Measurements from ENCODE around the gene EIF1AX. TPM values are rescaled to one million over a fixed set of nuclear protein-coding genes. Genes with fewer than 3 reads are reported as not detected.
A peak's percentile ranks its signal among the peaks of the same experiment; 100 is the strongest.
"Not testable (repeated sequence)": the region's sequence is repeated elsewhere in the genome, so short reads cannot be mapped to it uniquely, and the experiment has no call there.

Gene EIF1AX
- total RNA-seq, 1 experiment from 2014 or later: 51.1 TPM

GRCh38 chrX:20129547-20129946 is 12.1 kb downstream of the EIF1AX start:
- ATAC-seq (no peak), DNase-seq (no peak)
- no peak overlapping the region for H3K27ac ChIP-seq (ENCODE audit: low read length)
- H3K9ac ChIP-seq (ENCODE audit: low read length): no peak overlapping the region
- no peak overlapping the region for H2AFZ ChIP-seq (ENCODE audit: low read length)
- H3K4me3 ChIP-seq (ENCODE audit: low read length): no peak overlapping the region
- ChIA-PET POLR2A (ENCODE audit: unreplicated experiment) (no interaction called here), CTCF (no interaction called here)
- no peak overlapping the region for H3K4me2 ChIP-seq (ENCODE audit: low read length)
- H3K9me2 ChIP-seq (replicated peaks; ENCODE audit: low read length): no peaks in the 10 kb centered on the region
- no peaks in the 10 kb centered on the region for H3K27me3 ChIP-seq (ENCODE audit: low read length)
- peaks cover 3% of the 10 kb centered on the region; the same call in 1 of the 2 replicates for H3K79me2 ChIP-seq (ENCODE audit: low read length)
- peaks cover 9% of the 10 kb centered on the region for H3F3A ChIP-seq (ENCODE audit: low read length, unreplicated experiment)
- H3K36me3 ChIP-seq (ENCODE audit: low read depth, low read length): peaks cover 58% of the 10 kb centered on the region
- H3K4me1 ChIP-seq (ENCODE audit: insufficient read depth, low read length): no peaks in the 10 kb centered on the region
- no peak for TF ChIP-seq CTCF (conservative IDR thresholded peaks at IDR 0.05; ENCODE audit: low read depth, low read length)
- TF ChIP-seq EZH2phosphoT487 (IDR thresholded peaks at IDR 0.05; ENCODE audit: borderline replicate concordance, low read length): no peak
- H3K9me3 ChIP-seq (ENCODE audit: low read length): no peaks in the 10 kb centered on the region
- intact Hi-C loops (cut with micrococcal nuclease): no loop called here
- peaks cover 19% of the 10 kb centered on the region; the same call in 1 of the 2 replicates for H4K20me1 ChIP-seq (ENCODE audit: low read length)
- no TSS peak for BruUV-seq (replicated peaks)

- ATAC-seq: no peak
- Histone ChIP-seq H3K9me3 (ENCODE audit: low read length) (no peaks in the 10 kb centered on the region), H3K27me3 (ENCODE audit: low read length) (no peaks in the 10 kb centered on the region), H3K79me2 (ENCODE audit: low read length) (peaks cover 3% of the 10 kb centered on the region; the same call in 1 of the 2 replicates), H3K9ac (ENCODE audit: low read length) (no peak overlapping the region), H2AFZ (ENCODE audit: low read length) (no peak overlapping the region), H3K4me2 (ENCODE audit: low read length) (no peak overlapping the region), H3K36me3 (ENCODE audit: low read depth, low read length) (peaks cover 52% of the 10 kb centered on the region), H3K4me1 (ENCODE audit: insufficient read depth, low read length) (no peaks in the 10 kb centered on the region), H3K4me3 (ENCODE audit: low read length) (no peak overlapping the region), H3K9me2 (replicated peaks; ENCODE audit: low read length) (no peaks in the 10 kb centered on the region), H3K27ac (ENCODE audit: low read length) (no peak overlapping the region), H3F3A (ENCODE audit: low read length, unreplicated experiment) (peaks cover 9% of the 10 kb centered on the region), H4K20me1 (ENCODE audit: low read length) (peaks cover 18% of the 10 kb centered on the region; the same call in 1 of the 2 replicates)
- CTCF ChIA-PET: no interaction called here
- no peak for TF ChIP-seq CTCF (conservative IDR thresholded peaks at IDR 0.05; ENCODE audit: low read depth, low read length)
- TF ChIP-seq EZH2 (IDR thresholded peaks at IDR 0.05; ENCODE audit: low read length, unreplicated experiment): no peak
- DNase-seq: no peak
- POLR2A ChIA-PET (ENCODE audit: unreplicated experiment): interaction anchor here (0.7 kb wide), 1 partner anchor 28 kb away, joined by 9 read pairs; no protein-coding TSS in a partner anchor
- BruUV-seq (replicated peaks): no TSS peak
- intact Hi-C loops (cut with micrococcal nuclease): no loop called here
These were observed 13.0 kb downstream of the EIF1AX start for GRCh38 chrX:20128670-20129069.

- CTCF ChIA-PET: not testable (repeated sequence)
These were observed 14.2 kb downstream of the EIF1AX start for GRCh38 chrX:20127440-20127839.

DNA sequence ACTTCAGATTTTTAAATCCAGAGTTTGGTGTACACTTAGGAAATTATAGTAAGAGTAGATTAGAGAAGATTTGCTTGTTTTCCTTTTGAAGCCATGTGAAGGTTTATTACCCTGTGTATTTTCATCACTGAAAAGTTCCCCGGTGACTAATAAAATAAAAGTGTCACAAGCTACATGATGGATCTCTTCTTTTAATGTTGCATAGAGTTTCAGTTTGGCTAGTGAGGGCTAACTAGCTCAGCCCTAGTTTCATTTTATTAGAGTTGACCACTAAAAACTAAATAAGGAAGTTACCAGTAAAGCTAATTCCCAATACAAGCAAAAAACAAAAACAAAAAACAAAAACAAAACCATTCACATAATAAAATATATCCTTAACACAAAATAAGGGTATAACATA is 14.8 kb downstream of the EIF1AX start:
- DNase-seq; H3K27me3 ChIP-seq (ENCODE audit: low read length); CTCF ChIA-PET; BruUV-seq (replicated peaks); H3K4me2 ChIP-seq (ENCODE audit: low read length); H3F3A ChIP-seq (ENCODE audit: low read length, unreplicated experiment); H3K9me2 ChIP-seq (replicated peaks; ENCODE audit: low read length); H2AFZ ChIP-seq (ENCODE audit: low read length); H3K79me2 ChIP-seq (ENCODE audit: low read length); POLR2A ChIA-PET (ENCODE audit: unreplicated experiment); H3K9ac ChIP-seq (ENCODE audit: low read length); H3K4me1 ChIP-seq (ENCODE audit: insufficient read depth, low read length); H3K4me3 ChIP-seq (ENCODE audit: low read length); intact Hi-C loops (cut with micrococcal nuclease); H3K9me3 ChIP-seq (ENCODE audit: low read length); ATAC-seq; H3K27ac ChIP-seq (ENCODE audit: low read length): not testable (repeated sequence)
- H4K20me1 ChIP-seq (ENCODE audit: low read length): 0 out of 2 replicates have a peak, but pooled peaks cover 12% of the 10 kb centered on the region
- peaks cover 33% of the 10 kb centered on the region for H3K36me3 ChIP-seq (ENCODE audit: low read depth, low read length)

More at GRCh38 chrX:20127440-20127839, 14.2 kb downstream of the EIF1AX start:
- Histone ChIP-seq H4K20me1 (ENCODE audit: low read length) (0 out of 2 replicates have a peak, but pooled peaks cover 12% of the 10 kb centered on the region), H3K36me3 (ENCODE audit: low read depth, low read length) (peaks cover 39% of the 10 kb centered on the region)
- H3K9ac ChIP-seq (ENCODE audit: low read length); H3K4me2 ChIP-seq (ENCODE audit: low read length); H3K9me2 ChIP-seq (replicated peaks; ENCODE audit: low read length); H3K4me3 ChIP-seq (ENCODE audit: low read length); H3F3A ChIP-seq (ENCODE audit: low read length, unreplicated experiment); H2AFZ ChIP-seq (ENCODE audit: low read length); DNase-seq; H3K4me1 ChIP-seq (ENCODE audit: insufficient read depth, low read length); H3K79me2 ChIP-seq (ENCODE audit: low read length); H3K27ac ChIP-seq (ENCODE audit: low read length); H3K9me3 ChIP-seq (ENCODE audit: low read length); H3K27me3 ChIP-seq (ENCODE audit: low read length); intact Hi-C loops (cut with micrococcal nuclease): not testable (repeated sequence)
- TSS peak; percentile 20 for BruUV-seq (replicated peaks)
- POLR2A ChIA-PET (ENCODE audit: unreplicated experiment): interaction anchor here (0.7 kb wide), 1 partner anchor 9 kb away, joined by 4 read pairs; no protein-coding TSS in a partner anchor
- ATAC-seq: peak; percentile 59; the same call in 1 of the 2 replicates

All from PC-3 (cell line).